ENCODE data around the gene OR2D2. TPM values are rescaled to one million over a fixed set of nuclear protein-coding genes. Genes with fewer than 3 reads are reported as not detected.
"Not testable (repeated sequence)": the region's sequence is repeated elsewhere in the genome, so short reads cannot be mapped to it uniquely, and the experiment has no call there.

Gene OR2D2
- polyA plus RNA-seq, 3 donors from 2014 or later: not detected

DNA sequence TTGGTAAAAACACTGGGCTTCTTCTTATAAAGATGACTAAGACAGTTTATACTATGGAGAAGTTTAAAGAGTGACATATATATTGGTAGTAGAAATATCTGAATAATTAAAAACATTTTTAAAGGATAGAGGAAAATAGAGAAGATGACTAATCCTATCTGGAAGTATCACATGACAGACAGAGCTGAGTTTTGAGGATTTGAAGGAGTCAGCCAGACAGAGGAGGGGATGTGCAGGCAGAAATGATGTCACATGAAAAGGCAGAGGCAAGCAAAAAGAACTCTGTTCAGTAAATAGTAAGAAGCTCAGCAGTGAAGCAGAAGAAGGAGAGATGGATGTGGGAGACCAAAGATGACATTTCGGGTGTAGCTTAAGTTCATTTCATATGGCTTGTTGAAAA lies 27.9 kb downstream of the OR2D2 start:
- Mint-ChIP-seq H3K27me3 (ENCODE audit: low read depth in 3 of 3) (peaks cover 2 to 14% (median 4%) of the 10 kb centered on the region in 3 donors), H3K27ac (no peak overlapping the region), H3K4me3 (no peak overlapping the region), H3K4me1 (no peaks in the 10 kb centered on the region), H3K9me3 (peaks cover 0 to 6% (median 2%) of the 10 kb centered on the region in 6 donors), H3K36me3 (no peaks in the 10 kb centered on the region)
- DNase-seq: no peak

GRCh38 chr11:6862961-6863360 lies 29.3 kb downstream of the OR2D2 start, which contains the start of gene OR10A2:
OR10A2 (plus strand) TSS chr11:6863057; CDS start chr11:6869755, 6,698 bp downstream.
- no peak within 1 kb of the TSS for H3K27ac Mint-ChIP-seq
- peaks cover 0 to 9% (median 3%) of the 10 kb centered on the region in 6 donors for H3K9me3 Mint-ChIP-seq
- H3K4me3 Mint-ChIP-seq: no peak within 1 kb of the TSS
- DNase-seq: no peak
- H3K27me3 Mint-ChIP-seq (ENCODE audit: low read depth in 3 of 3): peaks cover 2 to 14% (median 3%) of the 10 kb centered on the region in 3 donors
- H3K4me1 Mint-ChIP-seq: no peaks in the 10 kb centered on the region
- H3K36me3 Mint-ChIP-seq: no peaks in the 10 kb centered on the region

DNA sequence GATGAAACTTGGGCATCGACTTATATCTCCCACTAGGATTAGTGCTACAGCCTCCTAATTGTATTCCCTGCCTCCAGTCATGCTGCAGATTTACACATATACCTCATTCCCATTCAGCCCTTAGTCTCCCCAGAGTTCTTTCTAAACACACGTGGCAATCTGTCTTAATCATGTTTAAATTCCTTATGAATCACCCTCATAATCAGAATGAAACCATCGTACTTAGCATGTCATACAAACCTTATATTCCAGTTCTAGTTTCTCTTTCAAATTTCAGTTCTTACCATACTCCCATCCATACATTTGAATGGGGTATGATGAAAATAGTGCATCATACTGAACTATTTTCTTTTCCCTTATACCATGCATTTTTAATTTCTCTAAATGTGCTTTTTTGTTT lies 35.4 kb downstream of the OR2D2 start:
- H3K27ac Mint-ChIP-seq: no peak overlapping the region
- DNase-seq: no peak

GRCh38 chr11:6855971-6856541 lies 36.2 kb downstream of the OR2D2 start:
- peaks cover 2 to 14% (median 3%) of the 10 kb centered on the region in 6 donors for H3K9me3 Mint-ChIP-seq
- H3K27me3 Mint-ChIP-seq (ENCODE audit: low read depth in 3 of 3): peaks cover 0 to 11% (median 0%) of the 10 kb centered on the region in 3 donors
- H3K4me3 Mint-ChIP-seq: no peak overlapping the region
- no peak for DNase-seq
- H3K27ac Mint-ChIP-seq: no peak overlapping the region
- H3K36me3 Mint-ChIP-seq: peaks cover 0 to 3% (median 0%) of the 10 kb centered on the region in 3 donors
- no peaks in the 10 kb centered on the region for H3K4me1 Mint-ChIP-seq

More for the DNA sequence above, 35.4 kb downstream of the OR2D2 start:
- Mint-ChIP-seq H3K4me1 (no peaks in the 10 kb centered on the region), H3K4me3 (no peak overlapping the region), H3K27me3 (ENCODE audit: low read depth in 3 of 3) (peaks cover 0 to 13% (median 0%) of the 10 kb centered on the region in 3 donors), H3K9me3 (peaks cover 0 to 14% (median 3%) of the 10 kb centered on the region in 6 donors), H3K36me3 (peaks cover 0 to 3% (median 0%) of the 10 kb centered on the region in 3 donors)

GRCh38 chr11:6854801-6855200 lies 37.5 kb downstream of the OR2D2 start:
- peaks cover 2 to 11% (median 4%) of the 10 kb centered on the region in 6 donors for H3K9me3 Mint-ChIP-seq
- not testable (repeated sequence) for H3K36me3 Mint-ChIP-seq; H3K27ac Mint-ChIP-seq; DNase-seq; H3K4me1 Mint-ChIP-seq; H3K4me3 Mint-ChIP-seq; H3K27me3 Mint-ChIP-seq (ENCODE audit: low read depth in 3 of 3)

GRCh38 chr11:6850526-6850925 lies 41.8 kb downstream of the OR2D2 start:
- no peak overlapping the region for H3K27ac Mint-ChIP-seq
- no peaks in the 10 kb centered on the region for H3K4me1 Mint-ChIP-seq
- no peak overlapping the region for H3K4me3 Mint-ChIP-seq

DNA sequence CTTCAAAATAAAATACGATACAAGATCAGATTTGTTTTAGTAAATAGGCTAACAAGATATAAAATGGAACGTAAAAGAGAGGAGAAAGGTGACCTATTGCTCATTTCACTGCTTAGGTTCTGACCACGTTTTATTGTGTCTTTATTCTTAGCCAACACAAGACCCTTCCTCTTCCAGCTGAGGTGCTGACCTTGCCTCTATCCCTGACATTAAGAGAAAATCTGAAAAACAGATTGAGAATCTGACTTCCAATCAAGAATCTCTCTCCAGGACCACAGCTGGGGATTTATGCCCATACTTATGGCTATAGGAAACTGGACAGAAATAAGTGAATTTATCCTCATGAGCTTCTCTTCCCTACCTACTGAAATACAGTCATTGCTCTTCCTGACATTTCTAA lies 46.9 kb downstream of the OR2D2 start, which contains the start of gene OR10A5:
Gene OR10A5 (plus strand): TSS at position 301 of the 400 bp plus-strand sequence. CDS start 0 bp downstream, at position 301.
- H3K4me3 Mint-ChIP-seq: no peak within 1 kb of the TSS
- H3K36me3 Mint-ChIP-seq: no peaks in the 10 kb centered on the region
- peaks cover 2 to 5% (median 2%) of the 10 kb centered on the region in 3 donors for H3K27me3 Mint-ChIP-seq (ENCODE audit: low read depth in 3 of 3)
- no peak for DNase-seq
- no peaks in the 10 kb centered on the region for H3K4me1 Mint-ChIP-seq
- peaks cover 0 to 4% (median 0%) of the 10 kb centered on the region in 6 donors for H3K9me3 Mint-ChIP-seq
- no peak within 1 kb of the TSS for H3K27ac Mint-ChIP-seq

More at GRCh38 chr11:6850526-6850925, 41.8 kb downstream of the OR2D2 start:
- no peak for DNase-seq
- peaks cover 0 to 5% (median 4%) of the 10 kb centered on the region in 6 donors for H3K9me3 Mint-ChIP-seq
- H3K27me3 Mint-ChIP-seq (ENCODE audit: low read depth in 3 of 3): peaks cover 2 to 9% (median 2%) of the 10 kb centered on the region in 3 donors
- peaks cover 0 to 3% (median 0%) of the 10 kb centered on the region in 3 donors for H3K36me3 Mint-ChIP-seq

DNA sequence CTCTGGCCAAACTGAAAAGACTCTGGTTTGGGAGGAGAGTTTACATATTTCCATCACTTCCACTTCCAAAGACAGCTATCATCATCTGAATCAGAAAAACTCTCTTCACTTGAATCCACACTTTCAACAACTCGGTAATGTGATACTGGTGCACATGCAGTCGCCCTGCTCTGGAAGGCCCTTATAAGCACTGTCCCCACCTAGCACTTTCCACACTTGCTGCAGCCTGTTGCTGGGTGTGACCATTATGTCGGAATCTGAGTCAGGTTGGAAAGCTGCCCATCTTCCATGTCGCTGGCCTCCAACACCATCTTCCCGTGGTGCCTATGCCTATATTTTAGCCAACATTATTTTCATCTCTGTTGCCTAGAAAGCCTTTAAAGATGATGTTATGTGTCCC lies 47.9 kb downstream of the OR2D2 start:
- no peaks in the 10 kb centered on the region for H3K4me1 Mint-ChIP-seq
- DNase-seq: no peak
- H3K27ac Mint-ChIP-seq: no peak overlapping the region
- peaks cover 0 to 4% (median 0%) of the 10 kb centered on the region in 6 donors for H3K9me3 Mint-ChIP-seq
- H3K4me3 Mint-ChIP-seq: no peak overlapping the region
- H3K27me3 Mint-ChIP-seq (ENCODE audit: low read depth in 3 of 3): peaks cover 2 to 5% (median 4%) of the 10 kb centered on the region in 3 donors
- no peaks in the 10 kb centered on the region for H3K36me3 Mint-ChIP-seq

GRCh38 chr11:6843670-6844069 lies 48.6 kb downstream of the OR2D2 start:
- no peaks in the 10 kb centered on the region for H3K36me3 Mint-ChIP-seq
- H3K27ac Mint-ChIP-seq: no peak overlapping the region
- peaks cover 2 to 5% (median 4%) of the 10 kb centered on the region in 3 donors for H3K27me3 Mint-ChIP-seq (ENCODE audit: low read depth in 3 of 3)
- H3K9me3 Mint-ChIP-seq: peaks cover 0 to 4% (median 0%) of the 10 kb centered on the region in 6 donors
- DNase-seq: no peak
- no peaks in the 10 kb centered on the region for H3K4me1 Mint-ChIP-seq
- no peak overlapping the region for H3K4me3 Mint-ChIP-seq

- H3K4me3 Mint-ChIP-seq: no peak overlapping the region
These were observed 50.6 kb downstream of the OR2D2 start for GRCh38 chr11:6841694-6842093.

More at GRCh38 chr11:6841694-6842093, 50.6 kb downstream of the OR2D2 start:
- H3K27me3 Mint-ChIP-seq (ENCODE audit: low read depth in 3 of 3): peaks cover 2% of the 10 kb centered on the region in 3 donors
- H3K36me3 Mint-ChIP-seq: no peaks in the 10 kb centered on the region
- peaks cover 0 to 4% (median 0%) of the 10 kb centered on the region in 6 donors for H3K9me3 Mint-ChIP-seq
- H3K4me1 Mint-ChIP-seq: no peaks in the 10 kb centered on the region
- H3K27ac Mint-ChIP-seq: no peak overlapping the region
- DNase-seq: no peak

Other genes with a start within 250 kb of the OR2D2 start
- under 1 TPM in 2 of 3 donors, not detected in 1; 0.10 to 0.11 TPM for gene DCHS1, start 236.7 kb downstream of the OR2D2 start, polyA plus RNA-seq
- gene MRPL17, start 209.2 kb downstream of the OR2D2 start, polyA plus RNA-seq: 10 to 100 TPM in 2 of 3 donors, 1 to 10 TPM in 1; 4.6 to 17.0 (median 13.7) TPM
- not detected for gene OR2AG2, start 120.5 kb downstream of the OR2D2 start, polyA plus RNA-seq
- not detected for gene OR2AG1, start 109.5 kb downstream of the OR2D2 start, polyA plus RNA-seq
- gene OR6A2, start 92.8 kb downstream of the OR2D2 start, polyA plus RNA-seq: not detected
- not detected for gene OR10A5, start 46.8 kb downstream of the OR2D2 start, polyA plus RNA-seq
- not detected for gene OR10A2, start 29.4 kb downstream of the OR2D2 start, polyA plus RNA-seq
- not detected for gene OR10A4, start 15.9 kb downstream of the OR2D2 start, polyA plus RNA-seq
- not detected for gene OR2D3, start 28.5 kb upstream of the OR2D2 start, polyA plus RNA-seq
- not detected for gene ZNF215, start 33.9 kb upstream of the OR2D2 start, polyA plus RNA-seq
- gene ZNF214, start 127.8 kb upstream of the OR2D2 start, polyA plus RNA-seq: not detected
- not detected for gene NLRP14, start 128.0 kb upstream of the OR2D2 start, polyA plus RNA-seq
- gene RBMXL2, start 196.5 kb upstream of the OR2D2 start, polyA plus RNA-seq: not detected

Measured in immature natural killer cell (primary cell).